GM12892 (cell line): ENCODE results near the gene PRR20G.

Experiments used
- POLR2A ChIP-seq: IDR thresholded peaks from 2 replicates; pipeline ENCODE4 v1.6.1; 2011; ENCODE audit warnings: low read depth, low read length, control low read depth
- POLR2AphosphoS5 ChIP-seq: IDR thresholded peaks from 2 replicates; pipeline ENCODE4 v1.6.1; 2011; ENCODE audit warnings: low read depth, low read length, control low read depth

DNA sequence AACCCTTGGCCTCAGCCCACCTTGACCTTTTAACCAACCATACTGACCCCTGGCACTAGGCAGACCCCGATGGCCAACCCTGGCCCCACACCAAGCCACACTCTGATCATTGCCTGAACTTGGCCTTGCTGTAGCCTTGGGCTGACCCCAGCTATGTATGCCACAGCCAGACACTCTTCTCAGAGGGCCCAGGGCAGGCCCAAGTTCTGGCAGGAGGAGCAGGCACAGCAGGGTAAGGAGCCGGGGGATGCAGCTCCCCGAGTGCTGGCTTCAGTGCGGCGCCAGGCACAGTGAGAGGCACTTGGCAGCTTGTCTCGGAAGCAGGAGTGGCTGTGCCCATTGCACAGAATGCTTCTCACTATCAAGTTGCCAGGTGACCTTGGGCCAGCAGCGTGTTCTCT, 22.3 kb downstream of the PRR20G start:
- no peak for TF ChIP-seq POLR2A
- TF ChIP-seq POLR2AphosphoS5: no peak
